ENCODE data around the gene MRPL36.
"Not testable (repeated sequence)": the region's sequence is repeated elsewhere in the genome, so short reads cannot be mapped to it uniquely, and the experiment has no call there.

DNA sequence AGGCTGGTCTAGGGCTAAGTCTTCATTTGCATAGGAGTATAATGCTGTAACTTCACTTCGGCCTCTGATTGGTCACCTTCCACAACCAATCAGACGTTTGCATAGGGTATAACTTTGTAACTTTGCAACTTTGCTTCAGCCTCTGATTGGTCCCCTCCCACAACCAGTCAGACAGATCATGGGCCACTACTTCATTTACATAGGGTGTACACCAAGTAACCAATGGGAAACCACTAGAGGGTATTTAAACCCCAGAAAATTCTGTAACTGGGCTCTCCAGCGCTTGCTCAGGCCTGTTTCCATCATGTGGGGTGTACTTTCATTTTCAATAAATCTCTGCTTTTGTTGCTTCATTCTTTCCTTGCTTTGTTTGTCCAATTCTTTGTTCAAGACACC, 10.2 kb downstream of the MRPL36 start:
- TF ChIP-seq, protein P1, sequence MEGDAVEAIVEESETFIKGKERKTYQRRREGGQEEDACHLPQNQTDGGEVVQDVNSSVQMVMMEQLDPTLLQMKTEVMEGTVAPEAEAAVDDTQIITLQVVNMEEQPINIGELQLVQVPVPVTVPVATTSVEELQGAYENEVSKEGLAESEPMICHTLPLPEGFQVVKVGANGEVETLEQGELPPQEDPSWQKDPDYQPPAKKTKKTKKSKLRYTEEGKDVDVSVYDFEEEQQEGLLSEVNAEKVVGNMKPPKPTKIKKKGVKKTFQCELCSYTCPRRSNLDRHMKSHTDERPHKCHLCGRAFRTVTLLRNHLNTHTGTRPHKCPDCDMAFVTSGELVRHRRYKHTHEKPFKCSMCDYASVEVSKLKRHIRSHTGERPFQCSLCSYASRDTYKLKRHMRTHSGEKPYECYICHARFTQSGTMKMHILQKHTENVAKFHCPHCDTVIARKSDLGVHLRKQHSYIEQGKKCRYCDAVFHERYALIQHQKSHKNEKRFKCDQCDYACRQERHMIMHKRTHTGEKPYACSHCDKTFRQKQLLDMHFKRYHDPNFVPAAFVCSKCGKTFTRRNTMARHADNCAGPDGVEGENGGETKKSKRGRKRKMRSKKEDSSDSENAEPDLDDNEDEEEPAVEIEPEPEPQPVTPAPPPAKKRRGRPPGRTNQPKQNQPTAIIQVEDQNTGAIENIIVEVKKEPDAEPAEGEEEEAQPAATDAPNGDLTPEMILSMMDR (IDR thresholded peaks at IDR 0.05): not testable (repeated sequence)
- TF ChIP-seq ZFX (IDR thresholded peaks at IDR 0.05; ENCODE audit: borderline replicate concordance): not testable (repeated sequence)
